Measurements from ENCODE around the gene LAMTOR2.

DNA sequence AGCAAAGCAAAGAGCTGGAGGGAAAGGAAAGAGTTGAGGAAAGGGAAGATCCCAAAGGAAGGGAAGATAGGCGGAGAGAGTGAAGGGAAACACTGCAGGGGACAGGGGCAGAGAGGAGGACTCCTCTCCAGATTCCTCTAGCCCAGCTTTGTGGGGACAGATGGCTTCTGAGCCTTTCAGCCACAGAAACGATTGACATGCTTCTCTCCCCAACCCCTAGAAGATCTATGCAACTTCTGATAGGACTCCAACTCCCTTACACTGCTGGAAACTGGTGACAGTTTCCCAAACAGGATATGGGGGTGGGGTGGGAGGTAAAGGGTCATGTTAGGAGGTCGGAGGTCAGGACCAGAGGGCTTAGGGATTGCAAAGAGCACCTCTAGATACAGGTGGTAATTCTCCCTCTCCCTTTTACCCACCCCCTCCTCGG, 21.2 kb downstream of the LAMTOR2 start:
- TF ChIP-seq CTCF (optimal IDR thresholded peaks at IDR 0.05 in 1 of 3, IDR thresholded peaks at IDR 0.05 in 1 of 3, conservative IDR thresholded peaks at IDR 0.05 in 1 of 3; ENCODE audit: extremely low read depth in 1 of 3, insufficient read depth in 2 of 3, low read length in 3 of 3): no peak
- no peak for TF ChIP-seq EZH2 (IDR thresholded peaks at IDR 0.05; ENCODE audit: low read length)

Data from keratinocyte (primary cell).